Neural cell (in vitro differentiated cells): ENCODE data around the gene EFCAB13. TPM values are rescaled to one million over a fixed set of nuclear protein-coding genes. Genes with fewer than 3 reads are reported as not detected.
"Not testable (repeated sequence)": the region's sequence is repeated elsewhere in the genome, so short reads cannot be mapped to it uniquely, and the experiment has no call there.

Experiments used
- H2AFZ ChIP-seq: fragments of 200-600, 300-800 bp; sonication (generic), shearing (Covaris generic); 2 replicates; pipeline ENCODE4 v1.6.0; 2014; ENCODE audit warnings: low read depth, mild to moderate bottlenecking, antibody characterized with exemption, low read length, moderate library complexity
- H3F3A ChIP-seq: fragments of 200-600 bp; shearing (Covaris generic); 2 replicates; pipeline ENCODE4 v1.6.1; 2016; ENCODE audit warnings: mild to moderate bottlenecking, moderate library complexity, mixed read lengths, antibody characterized with exemption, low read length; ENCODE audit not compliant: insufficient read depth, poor library complexity, severe bottlenecking
- H3K27ac ChIP-seq: fragments of 200-600, 300-800 bp; sonication (generic), shearing (Covaris generic); 2 replicates; pipeline ENCODE4 v1.5.1; 2014; ENCODE audit warnings: mild to moderate bottlenecking, low read length, moderate library complexity
- H3K27me3 ChIP-seq: fragments of 300-800, 200-600 bp; sonication (generic), shearing (Covaris generic); 2 replicates; pipeline ENCODE4 v1.6.0; 2014; ENCODE audit warnings: mild to moderate bottlenecking, low read depth, low read length, moderate library complexity; ENCODE audit not compliant: insufficient read depth
- H3K36me3 ChIP-seq: fragments of 300-800, 200-600 bp; sonication (generic), shearing (Covaris generic); 2 replicates; pipeline ENCODE4 v1.5.1; 2014; ENCODE audit warnings: mild to moderate bottlenecking, antibody characterized with exemption, low read length, moderate library complexity; ENCODE audit not compliant: insufficient read depth
- H3K4me2 ChIP-seq: fragments of 300-800, 200-600 bp; sonication (generic), shearing (Covaris generic); 2 replicates; pipeline ENCODE4 v1.6.0; 2014; ENCODE audit warnings: mild to moderate bottlenecking, low read length
- H3K4me3 ChIP-seq: fragments of 300-800, 200-600 bp; sonication (generic), shearing (Covaris generic); 2 replicates; pipeline ENCODE4 v1.5.1; 2014; ENCODE audit warnings: mild to moderate bottlenecking, low read length, moderate library complexity
- H3K79me2 ChIP-seq: fragments of 200-600 bp; shearing (Covaris generic); replicated peaks from 2 replicates; pipeline ENCODE4 v1.6.0; 2014; ENCODE audit warnings: mild to moderate bottlenecking, low read length, moderate library complexity; ENCODE audit not compliant: insufficient read depth
- H3K9ac ChIP-seq: fragments of 300-800, 200-600 bp; sonication (generic), shearing (Covaris generic); 2 replicates; pipeline ENCODE4 v1.6.1; 2016; ENCODE audit warnings: mild to moderate bottlenecking, low read length, mixed read lengths
- H3K9me2 ChIP-seq: fragments of 200-600 bp; shearing (Covaris generic); 2 replicates; pipeline ENCODE4 v1.6.1; 2016; ENCODE audit warnings: mild to moderate bottlenecking, low read length, mixed read lengths; ENCODE audit not compliant: insufficient read depth
- H3K9me3 ChIP-seq: fragments of 200-600, 300-800 bp; sonication (generic), shearing (Covaris generic); 2 replicates; pipeline ENCODE4 v1.6.1; 2016; ENCODE audit warnings: mild to moderate bottlenecking, mixed run types, low read length, moderate library complexity, mixed read lengths
- H4K20me1 ChIP-seq: fragments of 200-600 bp; shearing (Covaris generic); 2 replicates; pipeline ENCODE4 v1.6.1; 2016; ENCODE audit warnings: mild to moderate bottlenecking, mixed run types; ENCODE audit not compliant: insufficient read depth
- EP300 ChIP-seq: fragments of 450-650 bp; conservative IDR thresholded peaks from 2 replicates; pipeline ENCODE4 v1.6.1; 2014; ENCODE audit warnings: antibody characterized with exemption, mild to moderate bottlenecking, moderate library complexity; ENCODE audit not compliant: poor library complexity, severe bottlenecking
- EZH2 ChIP-seq: fragments of 200-600, 300-800 bp; shearing (Covaris generic), sonication (generic); IDR thresholded peaks from 2 replicates; pipeline ENCODE4 v1.6.1; 2014; ENCODE audit warnings: antibody characterized with exemption, low read length, borderline replicate concordance, mild to moderate bottlenecking; ENCODE audit not compliant: insufficient read depth, poor library complexity, severe bottlenecking
- MXI1 ChIP-seq: fragments of 450-650 bp; conservative IDR thresholded peaks from 2 replicates; pipeline ENCODE4 v1.6.1; 2014; ENCODE audit warnings: antibody characterized with exemption, mild to moderate bottlenecking; ENCODE audit not compliant: poor library complexity, severe bottlenecking
- POLR2AphosphoS5 ChIP-seq: IDR thresholded peaks from 2 replicates; pipeline ENCODE4 v1.6.1; 2012
- RAD21 ChIP-seq: fragments of 450-650 bp; conservative IDR thresholded peaks from 2 replicates; pipeline ENCODE4 v1.6.1; 2014; ENCODE audit warnings: antibody characterized with exemption, mild to moderate bottlenecking, moderate library complexity
- REST ChIP-seq: IDR thresholded peaks from 2 replicates; pipeline ENCODE4 v1.6.1; 2012; ENCODE audit warnings: borderline replicate concordance
- SMC3 ChIP-seq: fragments of 450-650 bp; conservative IDR thresholded peaks from 2 replicates; pipeline ENCODE4 v1.6.1; 2014; ENCODE audit warnings: antibody characterized with exemption, mild to moderate bottlenecking, moderate library complexity; ENCODE audit not compliant: poor library complexity
- TAF1 ChIP-seq: IDR thresholded peaks from 2 replicates; pipeline ENCODE4 v1.6.1; 2012; ENCODE audit warnings: low read depth
- polyA plus RNA-seq: library from polyadenylated mRNA; depleted of rRNA; stranded (reverse); fragments of >200 nt; gene quantifications from 2 replicates; pipeline ENCODE4 v1.2.3, GENCODE V29; 2014
- TF ChIP-seq, protein P1 (sequence below): fragments of 450-650 bp; IDR thresholded peaks from 2 replicates; pipeline ENCODE4 v1.5.1; 2014; ENCODE audit warnings: antibody characterized with exemption, mild to moderate bottlenecking, moderate library complexity; ENCODE audit not compliant: poor library complexity, severe bottlenecking

EFCAB13 gene
- polyA plus RNA-seq, 1 donor from 2014 or later: 2.2 TPM

- TF ChIP-seq RAD21 (no peak), TAF1 (no peak), EP300 (no peak), SMC3 (no peak)
- no peak overlapping the region for H3K27ac ChIP-seq
- no peak overlapping the region for H3K9ac ChIP-seq
- H4K20me1 ChIP-seq: no peaks in the 10 kb centered on the region
- H3F3A ChIP-seq: no peaks in the 10 kb centered on the region
- no peak overlapping the region for H3K4me3 ChIP-seq
- no peaks in the 10 kb centered on the region for H3K9me2 ChIP-seq
- H3K4me2 ChIP-seq: no peak overlapping the region
- H3K9me3 ChIP-seq: no peaks in the 10 kb centered on the region
- H3K27me3 ChIP-seq: no peaks in the 10 kb centered on the region
- H2AFZ ChIP-seq: no peak overlapping the region
- no peaks in the 10 kb centered on the region for H3K36me3 ChIP-seq
- H3K79me2 ChIP-seq: no peaks in the 10 kb centered on the region
These were observed 44.5 kb downstream of the EFCAB13 start for GRCh38 chr17:47368262-47368661.

DNA sequence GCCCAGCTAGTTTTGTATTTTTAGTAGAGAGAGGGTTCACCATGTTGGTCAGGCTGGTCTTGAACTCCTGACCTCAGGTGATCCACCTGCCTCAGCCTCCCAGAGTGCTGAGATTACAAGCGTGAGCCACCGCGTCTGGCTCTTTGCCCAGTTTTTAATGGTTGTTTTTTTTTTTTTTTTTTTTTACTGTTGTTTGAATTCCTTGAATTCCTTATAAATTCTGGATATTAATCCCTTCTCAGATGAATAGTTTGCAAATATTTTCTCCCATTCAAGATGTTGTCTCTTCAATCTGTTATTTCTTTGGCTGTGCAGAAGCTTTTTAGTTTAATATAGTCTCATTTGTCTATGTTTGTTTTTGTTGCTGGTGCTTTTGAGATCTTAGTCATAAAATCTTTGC lies 47.1 kb downstream of the EFCAB13 start:
- not testable (repeated sequence) for H3K27me3 ChIP-seq, H3F3A ChIP-seq, H3K36me3 ChIP-seq, H3K4me2 ChIP-seq, H3K9me2 ChIP-seq, H3K4me3 ChIP-seq, H3K9me3 ChIP-seq, H3K9ac ChIP-seq, H3K79me2 ChIP-seq, H3K27ac ChIP-seq, H2AFZ ChIP-seq, H4K20me1 ChIP-seq

- H3K4me3 ChIP-seq: no peak overlapping the region
- H3K79me2 ChIP-seq: no peaks in the 10 kb centered on the region
- no peak overlapping the region for H2AFZ ChIP-seq
- no peak overlapping the region for H3K27ac ChIP-seq
- H4K20me1 ChIP-seq: no peaks in the 10 kb centered on the region
- no peaks in the 10 kb centered on the region for H3F3A ChIP-seq
- no peak overlapping the region for H3K4me2 ChIP-seq
- H3K9me3 ChIP-seq: no peaks in the 10 kb centered on the region
- TF ChIP-seq, protein P1, sequence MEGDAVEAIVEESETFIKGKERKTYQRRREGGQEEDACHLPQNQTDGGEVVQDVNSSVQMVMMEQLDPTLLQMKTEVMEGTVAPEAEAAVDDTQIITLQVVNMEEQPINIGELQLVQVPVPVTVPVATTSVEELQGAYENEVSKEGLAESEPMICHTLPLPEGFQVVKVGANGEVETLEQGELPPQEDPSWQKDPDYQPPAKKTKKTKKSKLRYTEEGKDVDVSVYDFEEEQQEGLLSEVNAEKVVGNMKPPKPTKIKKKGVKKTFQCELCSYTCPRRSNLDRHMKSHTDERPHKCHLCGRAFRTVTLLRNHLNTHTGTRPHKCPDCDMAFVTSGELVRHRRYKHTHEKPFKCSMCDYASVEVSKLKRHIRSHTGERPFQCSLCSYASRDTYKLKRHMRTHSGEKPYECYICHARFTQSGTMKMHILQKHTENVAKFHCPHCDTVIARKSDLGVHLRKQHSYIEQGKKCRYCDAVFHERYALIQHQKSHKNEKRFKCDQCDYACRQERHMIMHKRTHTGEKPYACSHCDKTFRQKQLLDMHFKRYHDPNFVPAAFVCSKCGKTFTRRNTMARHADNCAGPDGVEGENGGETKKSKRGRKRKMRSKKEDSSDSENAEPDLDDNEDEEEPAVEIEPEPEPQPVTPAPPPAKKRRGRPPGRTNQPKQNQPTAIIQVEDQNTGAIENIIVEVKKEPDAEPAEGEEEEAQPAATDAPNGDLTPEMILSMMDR: no peak
- TF ChIP-seq EZH2 (no peak), RAD21 (no peak), MXI1 (no peak), POLR2AphosphoS5 (no peak), SMC3 (no peak), TAF1 (no peak), EP300 (no peak), REST (no peak)
- H3K27me3 ChIP-seq: no peaks in the 10 kb centered on the region
- no peak overlapping the region for H3K9ac ChIP-seq
- no peaks in the 10 kb centered on the region for H3K36me3 ChIP-seq
- H3K9me2 ChIP-seq: no peaks in the 10 kb centered on the region
These were observed 49.2 kb downstream of the EFCAB13 start for GRCh38 chr17:47373002-47373401.
